Activated CD8-positive, alpha-beta memory T cell treated with anti-CD3 and anti-CD28 coated beads for 24 hours (primary cell): ENCODE data around the gene KIF2A.

Experiments
- DNase-seq: peaks from one replicate; pipeline ENCODE4 v3.0.0-alpha.2; 2020

Gene KIF2A

DNA sequence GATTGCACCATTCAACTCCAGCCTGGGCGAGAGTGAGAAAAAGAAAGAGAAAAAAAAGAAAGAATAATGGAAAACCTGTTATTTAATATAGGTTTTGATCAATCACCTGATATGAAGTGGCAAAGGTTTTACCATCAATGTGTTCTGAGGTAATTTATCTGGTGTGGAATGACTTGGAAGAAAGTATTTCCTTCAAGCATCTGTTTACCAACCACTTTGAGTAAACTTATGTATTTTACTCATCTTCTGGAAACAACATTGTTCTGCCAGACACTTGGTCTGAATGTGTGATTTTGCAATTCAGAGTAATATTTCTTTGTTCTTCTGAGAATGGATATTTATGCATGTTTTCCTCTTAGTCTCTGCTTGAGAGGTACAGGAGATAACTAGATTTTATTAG is 24.3 kb downstream of the KIF2A start:
- no peak for DNase-seq

- DNase-seq = no peak
Measured at GRCh38 chr5:62331921-62332320, 25.9 kb downstream of the KIF2A start.

DNA sequence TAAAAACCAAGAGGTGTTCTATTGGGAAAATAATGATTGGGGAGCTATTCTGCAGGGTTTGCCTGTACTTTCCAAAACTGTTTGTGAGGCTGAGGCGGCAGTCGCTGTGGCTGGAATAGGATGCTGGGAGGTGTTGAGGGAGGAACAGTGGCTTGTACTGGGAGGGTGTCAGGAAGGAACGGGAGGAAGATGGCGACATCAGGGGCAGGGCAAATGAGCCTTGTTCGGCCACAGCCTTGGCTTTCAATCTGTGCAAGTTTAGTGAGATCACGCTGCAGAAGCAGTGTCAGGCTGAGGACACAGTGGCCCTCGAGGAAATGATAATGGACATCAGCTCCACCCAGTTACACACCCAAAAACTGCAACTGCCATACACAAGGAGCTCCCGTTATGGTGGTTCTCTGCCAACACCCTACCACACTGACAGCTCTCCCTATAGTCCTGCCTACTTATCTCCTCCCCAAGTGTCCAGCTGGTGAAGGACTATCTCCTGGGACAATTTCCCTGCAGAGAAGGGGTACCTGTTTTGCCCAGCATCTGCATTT is 27.3 kb downstream of the KIF2A start:
- no peak for DNase-seq

GRCh38 chr5:62334082-62334481 is 28.1 kb downstream of the KIF2A start:
- DNase-seq = no peak

- DNase-seq = no peak
Measured at GRCh38 chr5:62340392-62340791, 34.4 kb downstream of the KIF2A start.

GRCh38 chr5:62340979-62341378 is 35.0 kb downstream of the KIF2A start:
- DNase-seq = no peak

GRCh38 chr5:62341783-62342475 is 35.9 kb downstream of the KIF2A start:
- no peak for DNase-seq

DNA sequence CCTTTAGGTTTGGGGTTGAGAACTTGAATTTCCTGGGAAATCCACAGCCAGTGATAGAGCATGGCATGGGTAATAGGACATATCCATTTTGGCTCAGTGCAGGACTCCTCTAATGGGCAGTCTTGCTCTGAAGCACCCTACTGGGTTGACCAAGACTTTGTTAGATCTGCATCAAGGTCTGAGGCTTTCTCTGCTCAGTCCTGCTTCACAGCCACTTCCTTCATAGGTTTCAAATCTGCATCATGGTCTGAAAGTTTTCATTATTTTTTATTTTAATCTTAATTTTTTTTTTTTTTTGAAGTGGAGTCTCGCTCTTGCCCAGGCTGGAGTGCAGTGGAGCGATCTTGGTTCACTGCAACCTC is 36.5 kb downstream of the KIF2A start:
- DNase-seq = no peak

DNA sequence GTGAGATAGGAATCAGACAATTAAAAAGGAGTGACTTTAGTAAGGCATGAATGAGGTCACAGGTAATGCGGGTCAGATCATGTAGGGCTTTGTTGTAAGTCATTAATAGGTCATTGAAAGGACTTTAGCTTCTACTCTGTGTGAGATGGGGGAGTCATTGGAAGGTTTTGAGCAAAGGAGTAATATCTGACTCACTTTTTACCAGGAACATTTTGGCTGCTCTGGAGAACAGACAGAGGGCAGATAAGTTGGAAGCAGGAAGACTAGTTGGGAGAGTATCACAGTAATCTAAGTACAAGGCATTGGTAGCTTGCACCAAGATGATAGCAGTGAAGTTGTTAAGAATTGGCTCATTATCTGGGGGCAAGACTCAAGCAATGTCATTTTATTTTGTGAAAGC is 37.4 kb downstream of the KIF2A start:
- no peak for DNase-seq

DNA sequence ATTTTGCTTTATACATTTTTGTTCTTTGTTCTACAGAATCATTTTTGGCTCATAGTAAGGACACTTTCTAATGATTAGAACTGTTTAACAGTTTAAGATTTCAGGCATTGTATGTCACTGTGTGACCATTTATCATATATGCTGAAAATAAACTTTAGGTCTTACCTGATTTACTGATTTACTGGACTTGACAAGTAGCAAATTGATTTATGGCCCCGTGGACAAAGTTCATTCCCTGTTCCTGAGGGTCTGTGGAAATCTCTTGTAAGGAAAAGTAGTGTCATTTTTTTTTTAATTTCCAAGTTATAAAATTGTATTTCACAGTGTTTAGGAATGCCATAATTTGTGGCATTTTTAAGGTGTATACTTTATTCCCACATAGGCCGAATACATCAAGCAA is 40.7 kb downstream of the KIF2A start:
- DNase-seq = no peak

DNA sequence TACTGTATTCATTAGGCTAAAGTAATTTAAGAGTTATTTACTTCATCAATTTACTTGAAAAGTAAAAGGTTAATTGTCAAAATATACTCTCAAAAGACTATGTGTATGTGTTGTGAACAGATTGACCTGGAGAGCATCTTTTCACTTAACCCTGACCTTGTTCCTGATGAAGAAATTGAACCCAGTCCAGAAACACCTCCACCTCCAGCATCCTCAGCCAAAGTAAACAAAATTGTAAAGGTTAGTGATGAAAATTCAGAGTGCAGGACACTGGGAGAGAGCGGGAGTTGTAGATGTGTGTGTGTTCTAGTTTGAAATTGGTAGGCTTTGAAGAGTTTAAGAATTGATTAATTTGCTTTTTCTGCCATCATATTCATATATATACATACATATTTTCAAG is 41.9 kb downstream of the KIF2A start:
- DNase-seq = no peak

DNA sequence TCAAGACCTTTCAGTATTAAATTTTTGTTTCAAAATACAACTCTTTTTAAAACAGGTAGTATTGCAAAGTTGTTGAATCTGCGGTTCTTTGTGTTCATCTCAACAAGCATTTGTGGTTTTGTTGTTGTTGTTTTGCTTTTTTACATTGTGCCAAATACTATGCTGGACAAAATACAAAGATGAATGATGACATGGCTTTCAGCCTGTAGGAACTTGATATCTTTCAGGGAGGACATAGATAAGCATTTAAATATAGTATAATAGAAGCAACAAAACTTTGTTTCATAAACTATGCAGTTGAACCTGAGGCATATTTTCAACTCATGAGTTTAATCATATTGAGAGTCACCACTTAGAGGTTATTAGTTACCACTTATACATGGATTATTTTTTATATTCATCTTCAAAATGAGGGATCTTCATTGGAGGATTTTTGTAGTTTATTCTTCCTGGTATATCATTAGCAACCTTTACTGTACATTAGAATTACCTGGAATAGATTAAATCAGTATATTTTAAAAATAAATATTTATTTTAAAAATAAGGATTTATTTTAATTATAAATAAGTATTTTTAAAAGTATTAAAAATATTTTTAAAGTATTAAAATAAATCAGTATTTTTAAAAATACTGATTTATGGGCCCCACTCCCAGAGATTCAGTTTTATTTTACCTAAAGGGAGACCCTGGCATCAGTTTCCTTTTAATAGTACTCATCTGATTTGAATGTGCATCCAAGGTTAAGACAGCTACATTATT is 42.9 kb downstream of the KIF2A start:
- no peak for DNase-seq

DNA sequence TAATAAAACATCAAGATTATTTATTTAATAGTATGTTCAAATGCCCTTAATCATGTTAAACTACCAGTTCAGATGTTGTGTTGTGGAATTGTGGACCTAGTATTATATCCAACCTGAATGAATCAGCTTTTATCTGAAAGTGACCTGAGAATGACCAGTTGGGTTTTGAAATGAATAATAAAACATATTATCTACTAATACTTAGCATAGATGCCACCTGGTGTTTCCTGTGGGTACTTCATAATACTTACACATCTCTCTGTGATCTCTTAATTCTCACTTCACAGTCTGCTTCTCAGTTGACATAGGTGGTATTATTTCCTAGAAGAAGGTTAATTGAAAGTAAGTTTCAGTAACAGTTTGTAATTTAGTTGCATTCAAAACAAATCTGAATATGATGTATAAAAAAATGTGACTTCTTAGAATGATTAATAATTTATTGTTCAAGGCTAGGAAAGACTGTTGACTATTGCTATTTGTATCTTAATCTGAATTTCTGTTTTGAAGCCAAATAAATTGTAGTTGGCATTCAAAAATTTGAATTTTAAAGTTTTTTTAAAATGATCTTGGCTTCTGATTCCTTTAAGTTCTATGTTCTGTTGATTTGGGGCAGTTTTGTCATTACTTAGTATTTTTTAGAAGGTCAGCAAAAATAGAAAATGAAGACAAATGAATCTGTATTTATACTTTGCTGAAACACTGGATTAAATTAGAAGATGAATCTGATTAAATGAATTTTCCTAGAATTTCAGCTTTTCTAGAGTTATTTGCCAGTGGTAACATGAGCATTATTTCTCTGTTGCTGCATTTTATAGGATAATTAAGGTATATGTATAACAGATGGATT is 48.2 kb downstream of the KIF2A start:
- DNase-seq = no peak

DNA sequence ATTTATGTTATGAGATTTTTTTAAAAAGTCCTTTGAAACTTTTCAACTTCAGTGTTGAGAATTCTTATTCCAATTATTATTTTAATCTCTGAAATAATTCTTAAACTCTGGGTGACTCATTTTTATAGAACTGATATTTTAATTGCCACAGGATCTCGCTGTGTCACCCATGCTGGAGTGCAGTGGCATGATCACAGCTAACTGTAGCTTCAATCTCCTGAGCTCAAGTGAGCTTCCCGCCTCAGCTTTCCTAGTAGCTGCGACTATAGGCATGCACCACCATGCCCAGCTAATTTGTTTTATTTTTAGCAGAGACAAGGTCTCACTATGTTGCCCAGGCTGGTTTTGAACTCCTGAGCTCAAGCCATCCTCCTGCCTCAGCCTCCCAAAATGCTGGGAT is 56.7 kb downstream of the KIF2A start:
- DNase-seq = no peak

- DNase-seq = no peak
Measured at GRCh38 chr5:62369039-62369438, 63.0 kb downstream of the KIF2A start.

- DNase-seq = no peak
Measured at GRCh38 chr5:62371409-62371808, 65.4 kb downstream of the KIF2A start.

- DNase-seq = no peak
Measured at GRCh38 chr5:62372600-62372999, 66.6 kb downstream of the KIF2A start.

- DNase-seq = no peak
Measured at GRCh38 chr5:62373382-62373781, 67.4 kb downstream of the KIF2A start.

DNA sequence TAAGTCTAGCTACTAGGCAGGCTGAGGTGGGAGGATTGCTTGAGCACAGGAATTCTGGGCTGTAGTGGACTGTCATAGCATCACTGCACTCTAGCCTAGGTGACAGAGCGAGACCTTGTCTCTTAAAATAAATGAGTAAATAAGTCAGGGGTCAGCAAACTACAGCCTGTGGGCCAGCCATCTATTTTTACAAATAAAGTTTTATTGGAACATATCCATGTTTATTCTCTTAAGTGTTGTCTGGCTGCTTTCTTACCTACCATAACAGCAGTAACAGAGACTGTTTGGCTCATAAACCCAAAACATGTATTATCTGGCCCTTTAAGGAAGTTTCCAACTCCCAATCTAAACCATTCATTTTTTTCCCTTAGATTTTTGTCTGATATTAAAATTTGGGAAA is 68.1 kb downstream of the KIF2A start:
- DNase-seq = no peak

DNA sequence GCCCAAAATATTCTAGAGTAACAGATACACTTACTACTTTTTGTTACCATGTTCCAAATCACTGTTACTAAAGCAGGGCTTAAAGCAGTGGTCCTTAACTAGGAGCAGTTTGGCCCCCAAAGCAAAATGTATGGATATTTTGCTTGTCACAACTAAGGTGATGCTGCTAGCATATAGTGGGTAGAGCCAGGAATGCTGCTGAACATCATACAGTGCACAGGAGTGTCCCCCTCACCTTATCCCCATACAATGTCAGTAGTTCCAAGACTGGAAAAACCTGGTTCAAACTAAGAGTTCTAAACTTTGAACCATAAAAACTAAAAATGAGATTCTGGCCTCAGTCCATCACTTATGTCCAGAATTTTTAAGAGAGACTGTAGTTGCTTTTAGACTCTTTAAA is 69.6 kb downstream of the KIF2A start:
- no peak for DNase-seq

DNA sequence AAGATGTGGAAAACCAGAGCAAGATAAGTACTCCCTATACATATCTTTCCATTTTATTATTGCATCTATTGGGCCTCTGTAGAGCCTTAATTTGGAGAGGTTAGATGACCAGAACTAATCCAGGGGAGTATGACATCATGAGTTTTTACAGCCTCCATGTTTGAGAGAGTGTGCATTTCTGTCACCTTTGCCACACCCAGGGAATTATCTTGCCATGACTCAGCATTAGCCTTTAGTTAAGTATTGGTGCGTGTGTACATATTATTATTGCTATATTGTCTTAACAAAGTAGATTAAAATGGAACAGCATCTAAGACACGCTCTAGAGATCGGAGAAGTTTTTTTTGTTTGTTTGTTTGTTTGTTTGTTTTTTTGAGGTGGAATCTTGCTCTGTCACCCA is 70.1 kb downstream of the KIF2A start:
- no peak for DNase-seq

DNA sequence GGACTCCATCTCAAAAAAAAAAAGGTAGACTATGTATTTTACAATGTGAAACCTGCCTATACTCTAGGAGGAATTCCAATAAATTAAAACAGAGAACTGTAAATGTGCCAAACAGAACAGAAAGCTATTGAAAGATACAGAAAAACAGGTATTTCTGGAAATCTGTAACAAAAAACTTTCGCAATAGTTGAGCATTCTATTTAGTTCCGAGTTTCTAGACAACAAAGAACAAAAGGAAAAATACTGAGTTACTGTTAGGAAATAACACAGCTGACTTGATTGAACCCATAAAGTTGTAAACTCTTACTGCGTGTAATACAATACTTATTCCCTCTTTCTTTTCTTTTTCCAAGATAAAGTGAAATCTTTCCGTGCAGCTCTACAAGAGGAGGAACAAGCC is 79.1 kb downstream of the KIF2A start:
- no peak for DNase-seq

DNA sequence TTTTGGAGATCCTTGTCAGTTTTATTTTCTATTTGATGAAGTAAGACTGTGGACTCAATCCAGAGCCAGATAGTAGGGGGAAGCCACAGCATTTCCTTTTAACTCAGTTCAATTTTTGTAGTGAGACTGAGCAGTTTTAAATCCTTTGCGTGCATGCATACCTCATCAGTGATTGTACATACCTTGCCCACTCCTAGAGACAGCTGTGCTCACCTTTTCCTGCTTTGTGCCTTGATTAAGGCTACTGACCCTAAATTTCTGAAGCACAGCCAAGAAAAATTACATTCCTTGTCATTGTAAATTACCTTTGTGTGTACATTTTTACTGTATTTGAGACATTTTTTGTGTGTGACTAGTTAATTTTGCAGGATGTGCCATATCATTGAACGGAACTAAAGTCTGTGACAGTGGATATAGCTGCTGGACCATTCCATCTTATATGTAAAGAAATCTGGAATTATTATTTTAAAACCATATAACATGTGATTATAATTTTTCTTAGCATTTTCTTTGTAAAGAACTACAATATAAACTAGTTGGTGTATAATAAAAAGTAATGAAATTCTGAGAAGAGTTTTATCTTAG is 79.9 kb downstream of the KIF2A start:
- no peak for DNase-seq
